Fibroblast of skin of back (primary cell): ENCODE results near the gene IL24.
A peak's percentile ranks its signal among the peaks of the same experiment; 100 is the strongest.

ENCODE experiments used
- DNase-seq: peaks from one replicate; pipeline ENCODE4 v3.0.0-alpha.2; 2013

The IL24 gene

DNA sequence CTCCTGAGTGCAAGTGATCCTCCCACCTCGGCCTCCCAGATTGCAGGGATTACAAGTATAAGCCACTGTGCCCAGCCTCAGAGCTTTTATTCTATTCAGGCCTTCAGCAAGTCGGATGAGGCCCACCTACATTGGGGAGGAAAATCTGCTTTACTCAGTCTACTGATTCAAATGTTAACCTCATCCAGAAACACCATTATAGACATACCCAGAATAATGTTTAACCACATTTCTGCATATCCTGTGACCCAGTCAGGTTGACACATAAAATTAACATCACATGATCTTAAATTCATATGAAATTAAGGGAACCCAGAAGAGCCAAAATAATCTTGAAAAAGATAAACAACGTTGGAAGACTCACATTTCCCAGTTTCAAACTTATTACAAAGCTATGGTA, 16.9 kb upstream of the IL24 start:
- DNase-seq, result no peak

DNA sequence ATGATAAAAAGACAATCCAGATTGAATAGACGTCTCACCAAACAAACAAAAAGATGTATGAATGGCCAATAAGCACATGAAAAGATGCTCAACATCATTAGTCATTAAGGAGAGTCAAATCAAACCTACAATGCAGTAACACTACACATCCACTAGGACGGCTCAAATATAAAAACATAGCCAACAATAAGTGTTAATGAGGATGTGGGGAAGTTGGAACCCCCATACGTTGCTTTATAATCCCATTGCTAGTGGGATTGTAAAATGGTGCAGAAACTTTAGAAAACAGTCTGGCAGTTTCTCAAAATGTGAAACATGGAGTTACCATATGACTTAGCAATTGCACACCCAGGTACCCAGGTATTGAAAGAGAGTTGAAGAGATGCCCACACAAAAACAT, 14.7 kb upstream of the IL24 start:
- DNase-seq, result no peak

DNA sequence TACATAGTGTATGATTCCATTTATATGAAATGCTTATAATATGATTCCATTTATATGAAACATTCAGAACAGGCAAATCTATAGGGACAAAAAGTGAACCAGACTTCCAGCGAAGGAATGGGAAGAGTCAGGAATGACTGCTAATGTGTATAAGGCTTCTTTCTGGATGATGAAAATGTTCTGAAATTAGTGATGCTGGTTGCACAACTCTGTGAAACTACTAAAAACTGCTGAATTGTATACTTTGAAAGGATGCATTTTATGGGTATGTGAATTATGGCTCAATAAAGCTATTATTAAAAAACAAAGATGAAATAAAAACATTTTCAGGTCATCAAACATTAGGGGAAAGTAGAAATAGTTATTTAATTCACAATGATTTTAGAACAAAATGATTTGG, 14.1 kb upstream of the IL24 start:
- no peak for DNase-seq

- DNase-seq, result no peak
Observed at GRCh38 chr1:206883876-206884275, 13.4 kb upstream of the IL24 start.

DNA sequence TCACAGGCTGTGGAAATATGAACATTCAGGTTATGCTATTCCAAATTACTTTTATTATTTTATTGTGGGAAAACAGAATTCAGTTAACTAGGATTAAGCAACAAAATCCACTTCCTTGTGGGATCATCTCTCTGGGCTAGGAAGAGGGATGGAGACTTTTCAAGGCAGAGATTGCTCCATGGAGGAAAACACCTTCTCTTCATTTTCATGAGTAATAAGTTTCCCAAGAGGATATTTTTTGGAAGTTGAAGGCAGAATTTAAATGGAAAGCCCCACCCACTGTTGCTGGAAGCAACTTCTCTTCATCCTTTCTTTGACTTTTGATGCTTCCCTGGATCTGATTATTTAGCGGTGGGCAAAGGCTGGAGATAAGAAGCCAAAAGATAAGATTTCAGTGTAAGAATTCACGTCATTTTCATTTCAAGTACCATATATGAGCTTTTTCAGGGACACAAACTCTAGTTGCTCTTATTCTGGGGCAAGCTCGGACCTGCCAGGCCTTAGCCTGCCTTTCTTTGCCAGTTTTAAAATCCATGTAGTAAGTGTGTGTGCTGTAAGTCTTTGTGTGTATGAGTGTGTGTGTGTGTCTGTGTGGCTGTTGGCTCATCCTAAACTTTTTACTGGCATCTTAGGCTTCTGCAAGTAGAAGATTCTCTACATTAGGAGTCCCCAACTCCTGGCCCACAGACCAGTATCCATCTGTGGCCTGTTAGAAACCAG, 11.7 kb upstream of the IL24 start:
- DNase-seq, result no peak

DNA sequence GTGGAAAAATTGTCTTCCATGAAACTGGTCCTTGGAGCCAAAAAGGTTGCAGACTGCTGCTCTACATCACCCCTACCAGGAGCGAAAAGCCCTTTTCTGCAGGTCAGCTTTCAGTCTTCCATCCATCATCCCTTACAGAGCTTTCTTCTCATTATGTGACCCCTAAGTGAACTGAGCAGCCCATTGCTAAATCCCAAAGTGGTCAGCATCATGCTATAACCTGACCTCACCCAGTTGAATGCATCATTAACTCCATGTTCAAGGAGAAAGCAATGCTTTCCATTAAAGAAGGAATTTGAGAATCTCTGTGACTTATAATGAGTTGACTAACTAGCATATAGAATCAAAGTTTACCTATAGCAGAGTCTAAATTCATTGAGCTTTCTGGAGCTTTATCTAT, 10.4 kb upstream of the IL24 start:
- DNase-seq, result no peak

GRCh38 chr1:206887701-206888100, 9.5 kb upstream of the IL24 start:
- DNase-seq, result no peak

- DNase-seq, result no peak
Observed at GRCh38 chr1:206890125-206891060, 6.8 kb upstream of the IL24 start.

GRCh38 chr1:206891412-206891811, 5.8 kb upstream of the IL24 start:
- DNase-seq, result no peak

- no peak for DNase-seq
Observed at GRCh38 chr1:206892351-206892984, 4.8 kb upstream of the IL24 start.

GRCh38 chr1:206893380-206893779, 3.9 kb upstream of the IL24 start:
- DNase-seq, result no peak

GRCh38 chr1:206895325-206895724, 1.9 kb upstream of the IL24 start:
- DNase-seq, result no peak

DNA sequence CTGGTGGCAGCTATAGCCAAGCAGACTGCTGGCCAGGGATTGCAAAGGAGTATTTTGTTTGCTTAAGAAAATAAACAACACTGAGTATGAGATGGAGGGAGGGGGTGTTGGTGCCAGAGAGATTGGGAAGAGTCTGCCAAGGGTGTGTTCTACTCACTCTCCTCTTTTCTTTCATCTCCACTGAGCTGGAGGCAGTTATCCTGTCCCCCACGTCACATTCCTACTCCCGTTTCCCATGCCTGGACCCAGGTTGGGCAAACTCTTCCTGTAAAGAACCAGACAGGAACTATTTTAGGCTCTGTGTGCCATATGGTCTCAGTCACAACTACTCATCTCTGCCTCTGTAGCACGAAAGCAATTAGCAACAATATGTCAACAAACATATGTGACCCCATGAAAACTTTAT, 1.4 kb upstream of the IL24 start:
- DNase-seq, result no peak

- no peak for DNase-seq
Observed at GRCh38 chr1:206896261-206896660, 982 bp upstream of the IL24 start.

DNA sequence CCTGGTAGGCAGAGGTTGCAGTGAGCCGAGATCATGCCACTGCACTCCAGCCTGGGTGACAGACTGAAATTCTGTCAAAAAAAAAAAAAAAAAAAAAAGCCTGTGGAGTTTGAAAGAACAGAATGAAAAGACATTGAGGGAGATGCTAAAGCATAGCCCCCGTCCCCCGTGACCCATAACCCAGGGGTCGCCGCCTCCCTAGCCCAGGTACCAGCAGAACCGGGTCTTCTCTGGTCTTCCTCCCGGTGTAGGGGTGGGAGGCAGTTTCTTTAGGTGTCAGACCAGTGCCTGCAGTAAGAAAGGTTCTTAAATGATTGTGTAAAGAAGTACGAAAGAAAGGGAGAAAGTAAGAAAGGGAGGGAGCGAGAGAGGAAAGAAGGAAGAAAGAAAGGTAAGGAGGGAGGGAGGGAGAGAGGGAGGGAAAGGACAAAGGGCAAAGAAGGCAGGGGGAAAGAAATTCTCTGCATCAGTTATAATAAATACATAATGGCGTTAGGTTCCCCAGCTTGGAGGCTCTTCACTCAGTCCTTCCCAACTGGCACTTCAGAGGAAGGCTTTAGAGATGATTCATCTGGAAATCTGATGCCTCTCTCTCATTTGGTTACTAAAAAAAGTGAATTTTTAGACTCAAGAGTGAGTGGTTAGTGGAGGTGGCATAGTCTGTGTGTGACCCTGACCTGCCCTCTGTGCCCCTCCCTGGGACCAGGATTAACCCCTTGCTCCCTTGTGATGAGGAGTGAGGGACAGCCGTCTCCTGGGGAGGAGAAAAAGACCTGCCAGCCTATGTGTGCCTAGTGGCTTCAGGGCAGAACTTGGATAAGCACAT, 1.1 kb downstream of the IL24 start:
- DNase-seq, result peak; percentile 74

GRCh38 chr1:206898915-206899431, 1.7 kb downstream of the IL24 start:
- no peak for DNase-seq

- DNase-seq, result no peak
Observed at GRCh38 chr1:206899717-206900116, 2.5 kb downstream of the IL24 start.

- no peak for DNase-seq
Observed at GRCh38 chr1:206900149-206900548, 2.9 kb downstream of the IL24 start.

GRCh38 chr1:206901944-206902343, 4.7 kb downstream of the IL24 start:
- no peak for DNase-seq

- no peak for DNase-seq
Observed at GRCh38 chr1:206902702-206903101, 5.5 kb downstream of the IL24 start.

GRCh38 chr1:206903687-206904086, 6.4 kb downstream of the IL24 start:
- no peak for DNase-seq

GRCh38 chr1:206904423-206905142, 7.3 kb downstream of the IL24 start:
- no peak for DNase-seq
